ENCODE results near the gene ALKBH7.
"Not testable (repeated sequence)": the region's sequence is repeated elsewhere in the genome, so short reads cannot be mapped to it uniquely, and the experiment has no call there.

The ALKBH7 gene

DNA sequence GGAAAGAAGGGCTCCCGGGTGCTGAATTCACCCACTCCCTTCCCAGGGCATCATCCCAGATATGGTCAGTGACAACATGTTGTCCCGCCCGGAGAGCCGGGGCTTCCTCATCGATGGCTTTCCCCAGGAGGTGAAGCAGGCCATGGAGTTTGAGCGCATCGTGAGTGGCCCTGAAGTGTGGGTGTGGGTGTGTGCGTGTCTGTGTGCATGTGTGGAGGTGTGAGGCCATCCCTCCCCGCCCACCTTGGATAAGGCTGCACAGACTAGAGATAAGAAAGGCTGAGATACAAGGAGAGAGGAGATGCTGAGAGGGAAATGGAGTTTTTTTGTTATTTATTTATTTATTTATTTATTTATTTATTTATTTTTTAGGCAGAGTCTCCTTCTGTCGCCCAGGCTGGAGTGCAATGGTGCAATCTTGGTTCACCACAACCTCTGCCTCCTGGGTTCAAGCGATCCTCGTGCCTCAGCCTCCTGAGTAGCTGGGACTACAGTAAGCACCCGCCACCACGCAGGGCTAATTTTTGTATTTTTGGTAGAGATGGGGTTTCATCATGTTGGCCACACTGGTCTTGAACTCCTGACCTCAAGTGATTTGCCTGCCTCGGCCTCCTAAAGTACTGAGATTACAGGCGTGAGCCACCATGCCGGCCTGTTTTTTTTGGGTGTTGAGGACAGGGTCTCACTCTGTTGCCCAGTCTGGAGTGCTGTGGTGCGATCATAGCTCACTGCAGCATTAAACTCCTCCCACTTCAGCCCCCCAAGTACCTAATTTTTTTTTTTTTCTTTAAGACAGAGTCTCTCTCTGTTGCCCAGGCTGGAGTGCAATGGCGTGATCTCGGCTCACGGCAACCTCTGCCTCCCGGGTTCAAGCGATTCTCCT lies 27.7 kb downstream of the ALKBH7 start:
- in situ Hi-C loops (cut with MboI; ENCODE audit: low sequenced_read_pairs) = not testable (repeated sequence)

DNA sequence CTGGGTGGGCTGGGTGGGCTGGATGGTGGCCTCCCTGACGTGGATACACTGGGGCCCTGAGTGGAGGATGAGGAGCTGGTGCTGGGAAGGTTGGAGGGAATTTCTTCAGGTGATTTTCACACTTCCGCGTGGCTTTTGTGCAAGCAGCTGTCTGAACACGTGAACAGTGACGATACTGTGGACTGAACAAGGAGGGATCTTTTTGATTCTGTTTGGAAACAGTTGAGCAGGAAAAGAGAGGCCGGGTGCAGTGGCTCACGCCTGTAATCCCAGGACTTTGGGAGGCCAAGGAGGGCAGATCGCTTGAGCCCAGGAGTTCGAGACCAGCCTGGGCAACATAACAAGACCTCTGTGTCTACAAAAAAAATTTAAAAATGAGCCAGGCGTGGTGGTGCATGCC lies 29.5 kb downstream of the ALKBH7 start:
- in situ Hi-C loops (cut with MboI; ENCODE audit: low sequenced_read_pairs) = no loop called here

DNA sequence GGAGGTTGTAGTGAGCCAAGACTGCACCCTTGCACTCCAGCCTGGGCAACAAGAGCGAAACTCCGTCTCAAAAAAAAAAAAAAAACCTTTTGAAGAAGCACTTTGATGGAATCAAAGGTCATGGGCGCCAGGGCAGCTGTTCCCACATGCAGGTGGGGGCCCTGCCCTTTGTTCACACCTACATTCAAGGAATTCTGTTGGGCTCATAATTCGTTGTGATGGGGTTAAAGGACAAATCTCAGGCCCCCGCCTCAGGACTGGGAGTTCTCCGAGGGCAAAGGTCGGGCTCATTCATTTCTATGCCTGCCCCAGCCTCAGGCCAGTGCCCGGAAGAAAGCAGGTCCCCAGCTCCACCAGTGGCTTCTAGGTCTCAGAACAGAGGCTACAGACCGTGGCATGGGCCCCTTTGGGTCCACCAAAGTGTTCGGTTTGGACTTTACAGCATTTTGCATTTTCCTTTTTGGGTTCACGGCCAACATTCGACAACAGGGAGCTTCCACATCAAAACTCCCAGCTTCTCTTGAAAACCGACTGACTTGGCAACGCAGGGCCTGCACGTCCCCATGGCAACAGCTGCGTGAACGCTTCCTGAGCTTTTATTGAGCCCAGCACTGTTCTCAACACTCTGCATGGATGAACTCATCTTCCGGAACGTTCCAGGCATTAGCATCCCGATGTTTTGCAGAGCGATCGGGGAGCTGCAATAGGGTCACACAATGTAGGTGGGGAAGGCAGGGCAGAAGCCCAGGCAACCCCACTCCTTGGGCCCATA lies 30.4 kb downstream of the ALKBH7 start:
- in situ Hi-C loops (cut with MboI; ENCODE audit: low sequenced_read_pairs) = no loop called here

DNA sequence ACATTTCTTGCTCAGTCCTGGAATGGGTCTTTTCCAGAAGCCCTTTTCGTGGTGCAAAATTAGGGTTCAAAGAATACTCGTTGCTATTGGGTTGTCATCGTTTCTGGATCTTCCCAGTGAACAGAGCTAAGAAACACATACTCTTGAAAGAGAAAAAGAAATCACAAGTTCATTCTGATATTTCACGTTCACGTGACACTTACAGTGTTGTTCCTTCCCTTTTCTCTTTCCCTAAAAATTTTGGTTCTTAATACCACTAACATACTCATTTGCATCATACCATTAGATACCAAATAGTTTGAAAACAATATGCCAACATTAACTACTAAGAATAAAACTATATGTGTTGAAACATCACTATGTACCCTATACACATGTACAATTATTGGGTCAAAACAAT lies 33.8 kb downstream of the ALKBH7 start:
- in situ Hi-C loops (cut with MboI; ENCODE audit: low sequenced_read_pairs) = no loop called here

DNA sequence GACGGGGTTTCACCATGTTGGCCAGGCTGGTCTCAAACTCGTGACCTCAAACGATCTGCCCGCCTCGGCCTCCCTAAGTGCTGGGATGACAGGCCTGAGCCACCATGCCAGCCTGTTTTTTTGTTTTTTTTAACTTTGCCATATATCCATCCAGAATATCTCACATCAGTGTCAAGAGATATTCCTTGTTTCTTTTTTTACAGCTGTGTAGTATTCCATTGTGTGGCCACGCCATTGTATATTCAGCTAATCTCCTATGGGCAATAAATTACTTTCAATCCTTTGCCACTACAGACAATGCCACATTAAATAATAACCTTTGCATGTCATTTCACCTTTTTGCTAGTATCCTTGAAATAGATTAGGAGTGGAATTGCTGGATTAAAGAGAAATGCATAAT lies 36.8 kb downstream of the ALKBH7 start:
- in situ Hi-C loops (cut with MboI; ENCODE audit: low sequenced_read_pairs) = no loop called here

DNA sequence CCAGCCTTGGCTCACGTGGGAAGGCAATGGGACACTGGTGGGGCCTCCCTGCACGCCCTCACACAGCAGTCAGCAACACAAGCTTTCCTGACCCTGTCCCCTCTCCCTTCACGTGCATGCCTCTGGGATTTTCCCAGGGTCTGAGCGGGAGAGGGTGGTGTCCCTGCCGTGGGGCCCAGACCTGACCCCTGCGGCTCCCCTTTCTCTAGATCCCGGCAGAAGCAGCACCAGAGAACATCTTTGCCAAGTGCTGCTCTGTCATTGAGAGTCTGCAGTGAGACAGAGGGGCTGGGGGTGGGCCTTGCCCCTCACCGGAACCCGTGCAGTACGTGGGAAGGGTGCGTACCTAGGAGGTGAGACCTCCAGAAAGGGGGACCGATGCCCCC lies 39.5 kb downstream of the ALKBH7 start:
- in situ Hi-C loops (cut with MboI; ENCODE audit: low sequenced_read_pairs) = no loop called here

DNA sequence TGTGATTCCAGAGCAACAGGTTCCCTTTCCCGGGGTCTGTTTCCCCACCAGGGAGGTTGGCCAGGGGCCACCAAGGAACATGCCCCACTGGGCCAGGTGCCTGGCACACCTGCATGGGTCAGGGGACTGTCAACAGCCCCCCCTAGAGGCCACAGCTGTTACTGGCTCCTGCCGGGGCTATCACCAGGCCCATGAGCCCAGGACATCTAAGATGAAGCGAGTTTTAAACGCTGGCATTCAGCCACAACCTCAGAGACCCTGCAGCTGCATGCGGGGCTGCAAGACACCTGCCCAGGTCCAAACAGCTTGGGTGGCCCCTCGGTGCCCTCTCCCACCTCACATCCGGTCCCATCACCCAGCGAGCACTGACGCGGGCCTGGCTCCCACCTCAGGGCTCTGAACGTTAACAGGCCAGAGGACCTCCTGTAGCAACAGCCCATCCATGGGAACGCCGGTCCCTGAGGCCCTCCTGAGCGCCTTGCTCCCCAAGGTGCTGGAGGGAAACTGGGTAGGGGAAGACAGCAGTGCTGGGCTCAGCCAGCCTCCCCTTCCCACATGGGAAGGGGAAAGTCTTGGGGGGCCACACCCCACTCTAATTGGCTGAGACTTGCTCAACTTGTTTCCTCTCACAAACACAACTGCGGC lies 40.0 kb downstream of the ALKBH7 start:
- in situ Hi-C loops (cut with MboI; ENCODE audit: low sequenced_read_pairs) = no loop called here

DNA sequence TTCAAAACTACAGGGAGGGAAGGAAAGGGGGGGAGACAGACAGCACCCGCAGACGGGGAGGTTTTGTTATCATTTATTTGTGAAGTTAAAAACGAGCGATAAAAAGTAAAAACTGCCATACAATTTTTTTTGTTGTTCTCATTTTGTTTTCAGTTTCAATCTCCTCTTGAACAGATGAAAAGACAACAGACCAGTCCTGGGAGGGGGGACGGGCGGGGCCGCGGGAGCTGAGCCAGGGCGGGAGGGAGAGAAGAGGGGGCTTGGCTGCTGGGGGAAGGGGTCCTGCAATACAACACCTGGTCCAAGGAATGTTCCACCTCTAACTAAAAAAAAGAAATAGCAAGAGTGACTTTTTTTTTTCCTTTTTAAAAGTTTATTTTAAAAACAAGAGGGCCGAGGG lies 40.7 kb downstream of the ALKBH7 start:
- in situ Hi-C loops (cut with MboI; ENCODE audit: low sequenced_read_pairs) = no loop called here

DNA sequence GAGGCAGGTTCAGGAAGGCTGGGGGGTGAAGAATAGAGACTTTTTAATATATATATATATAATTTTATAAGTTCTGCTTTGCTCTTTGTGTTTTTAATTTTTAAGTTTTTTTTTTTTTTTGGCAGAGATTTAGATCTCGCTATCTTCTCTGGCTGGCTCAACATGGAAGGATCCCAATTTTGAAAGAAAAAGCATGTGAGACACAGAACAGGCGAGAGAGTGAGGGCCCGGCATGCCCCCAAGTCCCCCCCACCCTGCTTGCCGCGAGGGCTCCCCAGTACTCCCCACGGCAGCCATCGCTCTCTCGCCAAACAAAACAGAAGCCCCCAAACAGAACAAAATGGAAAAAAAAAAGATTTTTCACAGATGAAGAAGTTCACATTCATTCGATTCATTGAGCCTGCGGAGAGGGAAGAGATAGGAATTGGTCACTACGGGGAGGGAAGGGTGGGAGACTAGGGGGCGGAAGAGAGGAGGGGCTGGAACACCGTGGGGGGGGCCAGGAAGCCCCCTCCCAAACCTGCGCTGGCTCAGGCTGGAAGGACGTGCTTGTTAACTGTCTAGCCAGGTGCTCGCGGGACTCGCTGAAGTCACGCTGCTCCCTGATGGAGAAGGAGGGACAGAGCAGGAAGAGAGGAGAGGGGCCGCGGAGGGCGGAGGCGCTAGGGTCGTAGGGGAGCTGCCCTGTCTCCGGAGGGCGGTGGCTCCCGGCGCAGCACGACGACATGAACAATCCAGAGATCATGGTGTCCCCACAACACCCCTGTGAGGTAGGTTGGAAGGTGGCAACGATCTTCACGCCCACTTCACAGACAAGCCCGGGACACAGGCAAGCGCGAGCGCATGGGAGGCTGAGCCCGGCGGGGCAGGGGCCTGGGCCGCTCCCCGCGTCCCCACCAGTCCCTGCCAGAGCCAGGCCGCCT lies 41.4 kb downstream of the ALKBH7 start:
- in situ Hi-C loops (cut with MboI; ENCODE audit: low sequenced_read_pairs) = no loop called here

DNA sequence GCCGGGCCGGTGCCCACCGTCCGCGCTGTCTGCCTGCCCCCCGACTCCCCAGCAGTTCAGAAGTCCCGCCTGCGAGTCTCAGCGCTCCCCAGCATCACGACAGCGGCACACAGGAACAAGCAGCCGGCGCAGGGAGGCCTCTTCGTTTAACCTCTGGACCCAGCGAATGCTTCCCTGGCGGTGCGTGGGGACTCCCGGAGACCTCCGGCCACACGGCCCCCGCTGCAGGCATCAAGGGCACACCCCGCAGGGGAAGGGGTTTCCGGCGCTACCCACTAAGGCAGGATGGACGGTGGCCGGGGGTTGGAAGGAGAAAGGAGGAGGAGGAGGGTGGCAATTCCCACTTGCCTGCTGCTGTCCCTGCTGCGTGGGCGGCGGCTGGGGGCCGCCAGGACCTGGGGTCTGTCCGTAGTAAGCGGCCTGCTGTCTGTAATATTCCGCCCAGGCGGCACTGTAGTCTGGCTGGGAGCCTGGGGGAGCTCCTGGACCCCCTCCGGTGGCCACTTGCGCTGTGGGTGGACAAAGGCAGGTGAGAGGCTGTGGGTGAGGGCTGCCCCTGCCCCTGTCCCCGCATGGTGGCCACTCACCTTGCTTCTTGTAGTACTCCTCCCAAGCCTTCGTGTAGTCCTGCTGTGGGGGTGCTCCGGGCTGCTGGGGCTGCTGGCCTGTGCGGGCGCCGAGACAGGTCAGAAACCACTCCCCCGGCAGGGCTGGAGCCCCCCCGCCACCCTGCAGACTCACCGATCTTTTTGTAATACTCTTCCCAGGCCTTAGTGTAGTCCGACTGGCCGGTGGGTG lies 42.4 kb downstream of the ALKBH7 start:
- in situ Hi-C loops (cut with MboI; ENCODE audit: low sequenced_read_pairs) = no loop called here

DNA sequence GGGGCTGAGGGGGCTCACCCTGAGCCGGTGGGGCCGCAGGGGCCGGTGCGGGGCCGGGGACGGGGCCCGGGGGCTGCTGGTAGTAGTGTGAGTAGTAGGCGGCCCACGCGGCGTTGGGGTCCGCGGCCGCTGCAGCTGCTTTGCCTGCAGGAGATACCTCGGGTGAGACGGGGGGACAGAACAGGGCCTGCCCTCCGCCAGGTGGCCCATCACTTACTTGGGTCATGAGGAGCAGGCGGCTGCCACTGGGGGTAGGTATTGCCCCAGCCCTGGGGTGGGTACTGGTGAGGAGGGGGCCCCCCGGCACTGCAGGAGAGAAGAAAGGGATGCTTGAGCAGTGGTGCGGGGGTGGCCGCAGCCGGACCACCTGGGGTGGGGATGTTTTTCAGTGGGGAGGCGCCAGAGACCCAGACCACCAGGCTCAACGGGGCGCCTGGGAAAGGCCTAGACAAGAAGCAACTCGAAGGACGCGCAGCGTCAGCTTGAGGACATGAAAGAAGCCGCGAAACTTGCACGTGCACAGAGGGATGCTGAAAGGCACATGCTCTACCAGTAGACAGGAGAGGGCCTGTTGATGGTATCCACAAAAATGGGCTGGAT lies 43.1 kb downstream of the ALKBH7 start:
- in situ Hi-C loops (cut with MboI; ENCODE audit: low sequenced_read_pairs) = no loop called here

DNA sequence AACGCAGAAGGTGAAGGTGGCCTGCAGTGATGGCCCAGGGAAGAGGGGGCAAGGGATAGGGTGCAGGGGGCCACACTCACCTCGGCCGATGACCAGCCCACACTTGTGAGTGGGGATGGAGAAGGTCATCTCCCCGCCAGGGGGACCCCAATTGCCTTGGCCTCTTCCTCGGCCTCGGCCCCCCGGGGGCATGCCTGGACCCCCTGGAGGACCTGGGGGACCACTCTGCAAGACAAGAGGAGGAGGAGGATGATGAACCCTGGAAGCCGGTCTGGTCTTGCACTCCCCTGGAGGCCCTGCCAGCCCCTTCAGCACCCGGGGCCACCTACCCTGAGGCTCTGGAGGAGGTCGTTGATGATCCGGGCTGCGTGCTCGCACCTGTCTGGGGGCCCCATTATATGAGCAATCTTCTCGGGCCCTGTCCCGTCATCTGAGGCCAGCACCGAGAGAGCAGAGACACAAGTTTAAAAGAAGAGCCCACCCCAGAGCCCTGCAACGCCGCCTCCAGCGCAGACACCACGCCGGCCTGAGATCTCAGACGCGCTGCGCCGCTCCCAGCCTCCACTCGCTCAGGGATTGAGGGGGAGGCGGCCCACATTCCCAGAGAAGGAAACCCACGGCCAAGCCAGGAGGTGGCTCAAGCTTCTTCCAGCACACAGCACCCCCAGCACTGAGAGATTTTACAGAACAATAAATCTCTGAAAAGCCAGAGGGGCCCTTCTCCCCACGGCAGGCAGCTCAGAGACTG lies 44.2 kb downstream of the ALKBH7 start:
- in situ Hi-C loops (cut with MboI; ENCODE audit: low sequenced_read_pairs) = no loop called here

DNA sequence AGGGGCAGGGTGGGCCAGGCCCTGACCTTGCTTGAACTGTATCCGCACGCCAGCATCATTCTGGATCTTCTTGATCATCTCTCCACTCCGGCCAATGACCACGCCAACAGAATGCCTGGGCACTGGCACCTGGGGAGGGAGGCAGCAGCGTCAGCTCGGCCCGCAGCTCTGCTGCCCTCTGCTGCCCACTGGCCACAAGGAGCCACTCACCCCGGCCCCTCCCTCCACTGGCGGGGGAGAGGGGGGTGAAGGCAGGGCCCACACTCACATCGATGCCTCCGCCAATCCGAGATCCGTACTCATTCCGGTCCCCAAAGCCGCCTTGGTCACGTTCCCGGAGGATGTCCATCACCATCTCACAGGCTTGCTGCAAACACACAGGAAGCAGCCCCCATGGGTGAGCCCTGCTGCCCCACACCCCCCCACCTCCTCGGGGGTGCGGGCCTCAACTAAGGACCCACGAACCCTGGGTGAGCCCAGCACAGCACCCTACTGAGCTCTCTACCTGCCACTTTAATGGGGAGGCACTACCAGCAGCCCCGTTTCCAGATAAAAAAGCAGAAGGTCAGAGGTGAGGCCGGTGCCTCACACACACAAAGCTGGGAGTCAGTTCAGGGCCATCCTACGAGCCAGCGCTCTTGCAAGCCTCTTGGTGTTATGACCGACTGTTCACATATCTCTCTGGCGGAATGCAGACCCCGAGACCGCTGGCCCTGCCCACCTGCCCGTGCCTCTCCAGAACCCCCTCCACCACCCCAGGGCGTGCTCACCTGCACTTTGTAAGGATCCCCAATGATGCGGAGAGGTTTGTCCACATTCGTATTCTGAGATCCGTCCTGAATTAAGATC lies 45.3 kb downstream of the ALKBH7 start:
- in situ Hi-C loops (cut with MboI; ENCODE audit: low sequenced_read_pairs) = no loop called here

DNA sequence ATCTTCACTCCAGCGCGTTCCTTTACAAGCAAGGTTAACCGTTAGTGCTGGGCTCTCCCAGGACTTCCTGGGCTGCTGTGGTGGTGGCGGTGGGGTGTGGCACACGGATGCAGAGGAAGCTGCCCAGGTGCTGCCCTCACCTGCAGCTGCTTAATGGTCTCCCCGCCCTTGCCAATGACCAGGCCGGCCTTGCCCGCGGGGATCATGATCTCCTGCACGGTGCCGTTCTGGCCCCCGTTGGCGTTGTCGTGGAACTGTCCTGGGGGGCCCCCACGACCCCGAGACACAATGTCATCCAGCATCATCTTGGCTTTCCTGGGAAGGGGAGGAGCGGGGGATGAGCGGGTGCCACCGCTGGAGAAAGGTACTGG lies 46.0 kb downstream of the ALKBH7 start:
- in situ Hi-C loops (cut with MboI; ENCODE audit: low sequenced_read_pairs) = no loop called here

DNA sequence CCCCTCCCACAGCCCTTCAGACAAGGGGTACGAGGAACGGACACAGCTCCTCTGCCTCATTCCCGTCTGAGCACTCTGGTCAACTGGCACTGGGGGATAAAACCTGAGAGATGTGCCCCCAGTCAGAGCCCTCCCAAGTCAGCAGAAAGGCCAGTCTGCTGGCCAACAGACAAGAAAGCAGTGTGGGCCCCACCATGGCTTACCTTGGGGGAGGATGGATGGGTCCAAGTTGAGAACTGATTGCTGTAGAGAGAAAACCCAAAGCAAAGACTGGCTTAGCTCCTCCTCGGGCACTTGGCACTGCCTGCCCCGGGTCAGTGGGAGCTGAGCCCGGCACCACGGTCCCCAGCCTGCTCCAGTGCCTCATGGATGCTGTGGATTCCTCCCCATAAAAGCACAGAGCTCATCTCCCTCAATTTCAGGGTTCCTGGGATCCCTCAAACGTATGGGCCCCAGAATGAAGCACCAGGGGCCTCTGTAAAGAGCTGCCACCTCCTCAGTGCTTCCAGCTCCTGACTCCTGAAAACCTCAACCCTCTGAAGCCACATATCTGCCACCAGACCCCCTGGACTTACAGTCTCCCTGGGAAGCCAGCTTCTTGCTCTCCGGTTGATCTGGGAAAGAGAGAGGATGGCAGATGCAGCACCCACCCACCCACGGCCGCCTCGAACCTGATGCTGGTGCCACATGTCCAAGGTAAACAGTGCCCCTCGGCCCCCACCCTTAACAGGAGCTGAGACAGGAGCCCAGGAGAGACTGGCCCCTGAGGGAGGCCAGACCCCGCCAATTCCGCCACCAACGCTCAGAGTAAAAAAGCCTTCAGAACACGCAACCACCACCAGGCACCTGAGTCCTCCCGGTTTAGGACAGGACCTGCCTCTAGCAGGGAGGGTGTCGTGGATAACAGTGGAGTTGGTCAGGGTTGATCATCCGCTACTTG lies 48.8 kb downstream of the ALKBH7 start:
- in situ Hi-C loops (cut with MboI; ENCODE audit: low sequenced_read_pairs) = no loop called here

DNA sequence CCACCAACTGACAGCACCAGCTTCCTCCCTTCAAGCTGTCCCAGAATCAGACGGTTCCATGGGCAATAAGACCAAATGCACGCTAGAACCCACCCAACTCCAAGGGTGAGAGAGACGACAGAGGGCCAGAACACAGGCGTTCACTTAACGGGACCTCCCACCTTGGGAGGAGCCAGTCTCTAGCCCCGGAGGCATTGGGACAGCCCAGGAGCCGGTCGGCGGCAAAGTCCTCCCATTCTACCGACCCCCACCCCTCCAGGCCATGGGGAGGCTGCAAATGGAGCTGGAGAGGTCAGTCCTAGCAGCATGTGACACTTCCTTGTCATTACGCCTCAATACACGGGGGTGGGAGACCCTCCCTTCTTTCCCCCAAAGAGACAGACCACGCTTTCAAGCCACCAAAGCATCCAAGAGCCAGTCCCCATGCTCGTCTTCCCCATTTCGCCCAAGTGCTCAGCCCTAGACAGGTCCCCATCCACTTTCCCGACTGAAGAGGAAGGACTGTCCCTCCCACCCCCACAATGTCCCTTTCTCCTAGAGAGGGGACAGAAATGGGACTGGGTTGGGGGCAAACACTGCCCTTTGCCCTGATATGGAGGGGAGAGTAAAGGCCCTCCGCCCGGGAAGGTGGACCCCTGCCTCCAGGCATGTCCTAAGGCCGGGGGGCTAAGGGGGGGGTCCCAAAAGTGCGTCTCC lies 51.1 kb downstream of the ALKBH7 start:
- in situ Hi-C loops (cut with MboI; ENCODE audit: low sequenced_read_pairs) = no loop called here
